Neural cell (in vitro differentiated cells): ENCODE measurements around the gene TSSC4. TPM values are rescaled to one million over a fixed set of nuclear protein-coding genes. Genes with fewer than 3 reads are reported as not detected.

Experiments used
- H2AFZ ChIP-seq: fragments of 200-600, 300-800 bp; sonication (generic), shearing (Covaris generic); 2 replicates; pipeline ENCODE4 v1.6.0; 2014; ENCODE audit warnings: low read depth, mild to moderate bottlenecking, antibody characterized with exemption, low read length, moderate library complexity
- H3F3A ChIP-seq: fragments of 200-600 bp; shearing (Covaris generic); 2 replicates; pipeline ENCODE4 v1.6.1; 2016; ENCODE audit warnings: mild to moderate bottlenecking, moderate library complexity, mixed read lengths, antibody characterized with exemption, low read length; ENCODE audit not compliant: insufficient read depth, poor library complexity, severe bottlenecking
- H3K27ac ChIP-seq: fragments of 200-600, 300-800 bp; sonication (generic), shearing (Covaris generic); 2 replicates; pipeline ENCODE4 v1.5.1; 2014; ENCODE audit warnings: mild to moderate bottlenecking, low read length, moderate library complexity
- H3K27me3 ChIP-seq: fragments of 300-800, 200-600 bp; sonication (generic), shearing (Covaris generic); 2 replicates; pipeline ENCODE4 v1.6.0; 2014; ENCODE audit warnings: mild to moderate bottlenecking, low read depth, low read length, moderate library complexity; ENCODE audit not compliant: insufficient read depth
- H3K36me3 ChIP-seq: fragments of 300-800, 200-600 bp; sonication (generic), shearing (Covaris generic); 2 replicates; pipeline ENCODE4 v1.5.1; 2014; ENCODE audit warnings: mild to moderate bottlenecking, antibody characterized with exemption, low read length, moderate library complexity; ENCODE audit not compliant: insufficient read depth
- H3K4me2 ChIP-seq: fragments of 300-800, 200-600 bp; sonication (generic), shearing (Covaris generic); 2 replicates; pipeline ENCODE4 v1.6.0; 2014; ENCODE audit warnings: mild to moderate bottlenecking, low read length
- H3K4me3 ChIP-seq: fragments of 300-800, 200-600 bp; sonication (generic), shearing (Covaris generic); 2 replicates; pipeline ENCODE4 v1.5.1; 2014; ENCODE audit warnings: mild to moderate bottlenecking, low read length, moderate library complexity
- H3K79me2 ChIP-seq: fragments of 200-600 bp; shearing (Covaris generic); replicated peaks from 2 replicates; pipeline ENCODE4 v1.6.0; 2014; ENCODE audit warnings: mild to moderate bottlenecking, low read length, moderate library complexity; ENCODE audit not compliant: insufficient read depth
- H3K9ac ChIP-seq: fragments of 300-800, 200-600 bp; sonication (generic), shearing (Covaris generic); 2 replicates; pipeline ENCODE4 v1.6.1; 2016; ENCODE audit warnings: mild to moderate bottlenecking, low read length, mixed read lengths
- H3K9me2 ChIP-seq: fragments of 200-600 bp; shearing (Covaris generic); 2 replicates; pipeline ENCODE4 v1.6.1; 2016; ENCODE audit warnings: mild to moderate bottlenecking, low read length, mixed read lengths; ENCODE audit not compliant: insufficient read depth
- H3K9me3 ChIP-seq: fragments of 200-600, 300-800 bp; sonication (generic), shearing (Covaris generic); 2 replicates; pipeline ENCODE4 v1.6.1; 2016; ENCODE audit warnings: mild to moderate bottlenecking, mixed run types, low read length, moderate library complexity, mixed read lengths
- H4K20me1 ChIP-seq: fragments of 200-600 bp; shearing (Covaris generic); 2 replicates; pipeline ENCODE4 v1.6.1; 2016; ENCODE audit warnings: mild to moderate bottlenecking, mixed run types; ENCODE audit not compliant: insufficient read depth
- EP300 ChIP-seq: fragments of 450-650 bp; conservative IDR thresholded peaks from 2 replicates; pipeline ENCODE4 v1.6.1; 2014; ENCODE audit warnings: antibody characterized with exemption, mild to moderate bottlenecking, moderate library complexity; ENCODE audit not compliant: poor library complexity, severe bottlenecking
- EZH2 ChIP-seq: fragments of 200-600, 300-800 bp; shearing (Covaris generic), sonication (generic); IDR thresholded peaks from 2 replicates; pipeline ENCODE4 v1.6.1; 2014; ENCODE audit warnings: antibody characterized with exemption, low read length, borderline replicate concordance, mild to moderate bottlenecking; ENCODE audit not compliant: insufficient read depth, poor library complexity, severe bottlenecking
- MXI1 ChIP-seq: fragments of 450-650 bp; conservative IDR thresholded peaks from 2 replicates; pipeline ENCODE4 v1.6.1; 2014; ENCODE audit warnings: antibody characterized with exemption, mild to moderate bottlenecking; ENCODE audit not compliant: poor library complexity, severe bottlenecking
- POLR2AphosphoS5 ChIP-seq: IDR thresholded peaks from 2 replicates; pipeline ENCODE4 v1.6.1; 2012
- RAD21 ChIP-seq: fragments of 450-650 bp; conservative IDR thresholded peaks from 2 replicates; pipeline ENCODE4 v1.6.1; 2014; ENCODE audit warnings: antibody characterized with exemption, mild to moderate bottlenecking, moderate library complexity
- SMC3 ChIP-seq: fragments of 450-650 bp; conservative IDR thresholded peaks from 2 replicates; pipeline ENCODE4 v1.6.1; 2014; ENCODE audit warnings: antibody characterized with exemption, mild to moderate bottlenecking, moderate library complexity; ENCODE audit not compliant: poor library complexity
- TAF1 ChIP-seq: IDR thresholded peaks from 2 replicates; pipeline ENCODE4 v1.6.1; 2012; ENCODE audit warnings: low read depth
- polyA plus RNA-seq: library from polyadenylated mRNA; depleted of rRNA; stranded (reverse); fragments of >200 nt; gene quantifications from 2 replicates; pipeline ENCODE4 v1.2.3, GENCODE V29; 2014
- TF ChIP-seq, protein P1 (sequence below): fragments of 450-650 bp; IDR thresholded peaks from 2 replicates; pipeline ENCODE4 v1.5.1; 2014; ENCODE audit warnings: antibody characterized with exemption, mild to moderate bottlenecking, moderate library complexity; ENCODE audit not compliant: poor library complexity, severe bottlenecking
- TF ChIP-seq, protein P2 (sequence below): IDR thresholded peaks from 2 replicates; pipeline ENCODE4 v1.6.1; 2012; ENCODE audit warnings: borderline replicate concordance

The TSSC4 gene
- polyA plus RNA-seq, 1 donor from 2014 or later, result 54.3 TPM

- Histone ChIP-seq H3K27me3 (peaks cover 45% of the 10 kb centered on the region), H2AFZ (no peak overlapping the region), H3K9me2 (no peaks in the 10 kb centered on the region), H3K9me3 (peaks cover 11% of the 10 kb centered on the region), H3F3A (no peaks in the 10 kb centered on the region), H3K4me2 (no peak overlapping the region), H3K9ac (no peak overlapping the region), H3K36me3 (no peaks in the 10 kb centered on the region), H3K27ac (no peak overlapping the region), H3K79me2 (no peaks in the 10 kb centered on the region), H4K20me1 (no peaks in the 10 kb centered on the region), H3K4me3 (no peak overlapping the region)
- TF ChIP-seq POLR2AphosphoS5 (no peak), EZH2 (no peak), MXI1 (no peak), SMC3 (no peak), EP300 (no peak), RAD21 (no peak), TAF1 (no peak)
- TF ChIP-seq, protein P1, sequence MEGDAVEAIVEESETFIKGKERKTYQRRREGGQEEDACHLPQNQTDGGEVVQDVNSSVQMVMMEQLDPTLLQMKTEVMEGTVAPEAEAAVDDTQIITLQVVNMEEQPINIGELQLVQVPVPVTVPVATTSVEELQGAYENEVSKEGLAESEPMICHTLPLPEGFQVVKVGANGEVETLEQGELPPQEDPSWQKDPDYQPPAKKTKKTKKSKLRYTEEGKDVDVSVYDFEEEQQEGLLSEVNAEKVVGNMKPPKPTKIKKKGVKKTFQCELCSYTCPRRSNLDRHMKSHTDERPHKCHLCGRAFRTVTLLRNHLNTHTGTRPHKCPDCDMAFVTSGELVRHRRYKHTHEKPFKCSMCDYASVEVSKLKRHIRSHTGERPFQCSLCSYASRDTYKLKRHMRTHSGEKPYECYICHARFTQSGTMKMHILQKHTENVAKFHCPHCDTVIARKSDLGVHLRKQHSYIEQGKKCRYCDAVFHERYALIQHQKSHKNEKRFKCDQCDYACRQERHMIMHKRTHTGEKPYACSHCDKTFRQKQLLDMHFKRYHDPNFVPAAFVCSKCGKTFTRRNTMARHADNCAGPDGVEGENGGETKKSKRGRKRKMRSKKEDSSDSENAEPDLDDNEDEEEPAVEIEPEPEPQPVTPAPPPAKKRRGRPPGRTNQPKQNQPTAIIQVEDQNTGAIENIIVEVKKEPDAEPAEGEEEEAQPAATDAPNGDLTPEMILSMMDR, result no peak
- TF ChIP-seq, protein P2, sequence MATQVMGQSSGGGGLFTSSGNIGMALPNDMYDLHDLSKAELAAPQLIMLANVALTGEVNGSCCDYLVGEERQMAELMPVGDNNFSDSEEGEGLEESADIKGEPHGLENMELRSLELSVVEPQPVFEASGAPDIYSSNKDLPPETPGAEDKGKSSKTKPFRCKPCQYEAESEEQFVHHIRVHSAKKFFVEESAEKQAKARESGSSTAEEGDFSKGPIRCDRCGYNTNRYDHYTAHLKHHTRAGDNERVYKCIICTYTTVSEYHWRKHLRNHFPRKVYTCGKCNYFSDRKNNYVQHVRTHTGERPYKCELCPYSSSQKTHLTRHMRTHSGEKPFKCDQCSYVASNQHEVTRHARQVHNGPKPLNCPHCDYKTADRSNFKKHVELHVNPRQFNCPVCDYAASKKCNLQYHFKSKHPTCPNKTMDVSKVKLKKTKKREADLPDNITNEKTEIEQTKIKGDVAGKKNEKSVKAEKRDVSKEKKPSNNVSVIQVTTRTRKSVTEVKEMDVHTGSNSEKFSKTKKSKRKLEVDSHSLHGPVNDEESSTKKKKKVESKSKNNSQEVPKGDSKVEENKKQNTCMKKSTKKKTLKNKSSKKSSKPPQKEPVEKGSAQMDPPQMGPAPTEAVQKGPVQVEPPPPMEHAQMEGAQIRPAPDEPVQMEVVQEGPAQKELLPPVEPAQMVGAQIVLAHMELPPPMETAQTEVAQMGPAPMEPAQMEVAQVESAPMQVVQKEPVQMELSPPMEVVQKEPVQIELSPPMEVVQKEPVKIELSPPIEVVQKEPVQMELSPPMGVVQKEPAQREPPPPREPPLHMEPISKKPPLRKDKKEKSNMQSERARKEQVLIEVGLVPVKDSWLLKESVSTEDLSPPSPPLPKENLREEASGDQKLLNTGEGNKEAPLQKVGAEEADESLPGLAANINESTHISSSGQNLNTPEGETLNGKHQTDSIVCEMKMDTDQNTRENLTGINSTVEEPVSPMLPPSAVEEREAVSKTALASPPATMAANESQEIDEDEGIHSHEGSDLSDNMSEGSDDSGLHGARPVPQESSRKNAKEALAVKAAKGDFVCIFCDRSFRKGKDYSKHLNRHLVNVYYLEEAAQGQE, result no peak
These were observed 46.9 kb downstream of the TSSC4 start for GRCh38 chr11:2447253-2447950.

- Histone ChIP-seq H3K4me3 (no peak overlapping the region), H2AFZ (no peak overlapping the region), H3K9me2 (no peaks in the 10 kb centered on the region), H3K27ac (no peak overlapping the region), H3K9me3 (peaks cover 4% of the 10 kb centered on the region), H3F3A (no peaks in the 10 kb centered on the region), H3K27me3 (peaks cover 38% of the 10 kb centered on the region), H3K9ac (no peak overlapping the region), H3K79me2 (no peaks in the 10 kb centered on the region), H3K4me2 (no peak overlapping the region), H3K36me3 (no peaks in the 10 kb centered on the region), H4K20me1 (no peaks in the 10 kb centered on the region)
- TF ChIP-seq EZH2 (no peak), TAF1 (no peak), RAD21 (no peak), MXI1 (no peak), EP300 (no peak), POLR2AphosphoS5 (no peak), SMC3 (no peak)
- TF ChIP-seq, protein P1, result no peak
- TF ChIP-seq, protein P2, result no peak
These were observed 47.6 kb downstream of the TSSC4 start for GRCh38 chr11:2447951-2448650.
